SU-DHL-6 (cell line): ENCODE data around the gene CYP4F3.

Experiments
- H2AFZ ChIP-seq: fragments of 200-600 bp; sonication (generic); 2 replicates; pipeline ENCODE4 v1.6.1; 2014; ENCODE audit warnings: low read depth, mild to moderate bottlenecking, moderate library complexity, mixed read lengths, antibody characterized with exemption, low read length; ENCODE audit not compliant: severe bottlenecking
- H3F3A ChIP-seq: fragments of 200-600 bp; shearing (Covaris generic); 2 replicates; pipeline ENCODE4 v1.6.0; 2016; ENCODE audit warnings: antibody characterized with exemption, mild to moderate bottlenecking; ENCODE audit not compliant: insufficient read depth
- H3K27ac ChIP-seq: fragments of 200-600 bp; sonication (generic); 2 replicates; pipeline ENCODE4 v1.5.1; 2016; ENCODE audit warnings: low read depth, mild to moderate bottlenecking, low read length, moderate library complexity, mixed read lengths
- H3K27me3 ChIP-seq: fragments of 200-600 bp; sonication (generic), shearing (Covaris generic); 2 replicates; pipeline ENCODE4 v1.6.0; 2014; ENCODE audit warnings: mild to moderate bottlenecking, low read length
- H3K36me3 ChIP-seq: fragments of 200-600 bp; sonication (generic); 2 replicates; pipeline ENCODE4 v1.6.1; 2014; ENCODE audit warnings: mild to moderate bottlenecking, low read length, mixed read lengths
- H3K4me2 ChIP-seq: fragments of 300-600, 200-600 bp; shearing (Covaris generic), sonication (generic); 2 replicates; pipeline ENCODE4 v1.6.0; 2014; ENCODE audit warnings: low read length, low read depth, mild to moderate bottlenecking; ENCODE audit not compliant: poor library complexity, severe bottlenecking
- H3K4me3 ChIP-seq: fragments of 200-600 bp; sonication (generic); 2 replicates; pipeline ENCODE4 v1.5.1; 2014; ENCODE audit warnings: antibody characterized with exemption, low read length, mild to moderate bottlenecking, mixed read lengths; ENCODE audit not compliant: insufficient read depth, poor library complexity, severe bottlenecking
- H3K79me2 ChIP-seq: fragments of 200-600 bp; sonication (generic); 2 replicates; pipeline ENCODE4 v1.6.1; 2014; ENCODE audit warnings: mild to moderate bottlenecking, low read length, moderate library complexity; ENCODE audit not compliant: insufficient read depth
- H3K9ac ChIP-seq: fragments of 200-600 bp; sonication (generic); 2 replicates; pipeline ENCODE4 v1.7.0; 2014; ENCODE audit warnings: mild to moderate bottlenecking, low read length
- H3K9me2 ChIP-seq: fragments of 200-600 bp; sonication (generic); replicated peaks from 2 replicates; pipeline ENCODE4 v1.6.1; 2014; ENCODE audit warnings: low read length; ENCODE audit not compliant: insufficient read depth
- H3K9me3 ChIP-seq: fragments of 200-600 bp; sonication (generic); 2 replicates; pipeline ENCODE4 v1.6.1; 2014; ENCODE audit warnings: low read length, mixed read lengths; ENCODE audit not compliant: insufficient read depth
- H4K20me1 ChIP-seq: fragments of 200-600 bp; sonication (generic); 2 replicates; pipeline ENCODE4 v1.6.1; 2014; ENCODE audit warnings: low read depth, mild to moderate bottlenecking, antibody characterized with exemption, low read length, moderate library complexity, mixed read lengths
- EZH2phosphoT487 ChIP-seq: fragments of 200-600 bp; sonication (generic), shearing (Covaris generic); conservative IDR thresholded peaks from 2 replicates; pipeline ENCODE4 v1.6.1; 2018; ENCODE audit warnings: mild to moderate bottlenecking, antibody characterized with exemption, low read length, moderate library complexity, mixed read lengths
- TF ChIP-seq, protein P1 (sequence below): fragments of 200-600 bp; sonication (generic); IDR thresholded peaks from one replicate; pipeline ENCODE4 v1.5.1; 2017; ENCODE audit warnings: antibody characterized with exemption, mild to moderate bottlenecking, low read length, moderate library complexity; ENCODE audit not compliant: insufficient read depth, poor library complexity, severe bottlenecking

The CYP4F3 gene

DNA sequence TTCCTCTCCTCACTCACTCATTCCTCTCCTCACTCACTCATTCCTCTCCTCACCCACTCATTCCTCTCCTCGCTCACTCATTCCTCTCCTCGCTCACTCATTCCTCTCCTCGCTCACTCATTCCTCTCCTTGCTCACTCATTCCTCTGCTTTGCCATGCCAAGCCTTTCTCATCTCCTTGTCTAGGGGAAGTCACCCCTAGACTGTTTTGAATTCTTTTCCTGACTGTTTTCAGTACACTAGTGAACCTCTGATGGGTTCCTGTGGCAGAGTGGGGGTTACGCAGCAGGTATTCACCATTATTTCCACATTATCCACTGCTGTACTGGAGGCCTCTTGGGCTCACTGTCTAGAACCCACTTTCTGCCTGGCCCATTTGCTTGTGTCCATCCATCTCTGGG, 24.5 kb upstream of the CYP4F3 start:
- Histone ChIP-seq H3K27me3 (no peaks in the 10 kb centered on the region), H3K36me3 (no peaks in the 10 kb centered on the region), H3K4me3 (no peak overlapping the region), H4K20me1 (no peaks in the 10 kb centered on the region), H3K79me2 (no peaks in the 10 kb centered on the region), H3K9me3 (no peaks in the 10 kb centered on the region), H3K4me2 (no peak overlapping the region), H3K9me2 (no peaks in the 10 kb centered on the region), H2AFZ (no peak overlapping the region), H3K27ac (no peak overlapping the region), H3F3A (no peaks in the 10 kb centered on the region), H3K9ac (no peak overlapping the region)
- no peak for TF ChIP-seq EZH2phosphoT487
- TF ChIP-seq, protein P1, sequence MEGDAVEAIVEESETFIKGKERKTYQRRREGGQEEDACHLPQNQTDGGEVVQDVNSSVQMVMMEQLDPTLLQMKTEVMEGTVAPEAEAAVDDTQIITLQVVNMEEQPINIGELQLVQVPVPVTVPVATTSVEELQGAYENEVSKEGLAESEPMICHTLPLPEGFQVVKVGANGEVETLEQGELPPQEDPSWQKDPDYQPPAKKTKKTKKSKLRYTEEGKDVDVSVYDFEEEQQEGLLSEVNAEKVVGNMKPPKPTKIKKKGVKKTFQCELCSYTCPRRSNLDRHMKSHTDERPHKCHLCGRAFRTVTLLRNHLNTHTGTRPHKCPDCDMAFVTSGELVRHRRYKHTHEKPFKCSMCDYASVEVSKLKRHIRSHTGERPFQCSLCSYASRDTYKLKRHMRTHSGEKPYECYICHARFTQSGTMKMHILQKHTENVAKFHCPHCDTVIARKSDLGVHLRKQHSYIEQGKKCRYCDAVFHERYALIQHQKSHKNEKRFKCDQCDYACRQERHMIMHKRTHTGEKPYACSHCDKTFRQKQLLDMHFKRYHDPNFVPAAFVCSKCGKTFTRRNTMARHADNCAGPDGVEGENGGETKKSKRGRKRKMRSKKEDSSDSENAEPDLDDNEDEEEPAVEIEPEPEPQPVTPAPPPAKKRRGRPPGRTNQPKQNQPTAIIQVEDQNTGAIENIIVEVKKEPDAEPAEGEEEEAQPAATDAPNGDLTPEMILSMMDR: no peak

DNA sequence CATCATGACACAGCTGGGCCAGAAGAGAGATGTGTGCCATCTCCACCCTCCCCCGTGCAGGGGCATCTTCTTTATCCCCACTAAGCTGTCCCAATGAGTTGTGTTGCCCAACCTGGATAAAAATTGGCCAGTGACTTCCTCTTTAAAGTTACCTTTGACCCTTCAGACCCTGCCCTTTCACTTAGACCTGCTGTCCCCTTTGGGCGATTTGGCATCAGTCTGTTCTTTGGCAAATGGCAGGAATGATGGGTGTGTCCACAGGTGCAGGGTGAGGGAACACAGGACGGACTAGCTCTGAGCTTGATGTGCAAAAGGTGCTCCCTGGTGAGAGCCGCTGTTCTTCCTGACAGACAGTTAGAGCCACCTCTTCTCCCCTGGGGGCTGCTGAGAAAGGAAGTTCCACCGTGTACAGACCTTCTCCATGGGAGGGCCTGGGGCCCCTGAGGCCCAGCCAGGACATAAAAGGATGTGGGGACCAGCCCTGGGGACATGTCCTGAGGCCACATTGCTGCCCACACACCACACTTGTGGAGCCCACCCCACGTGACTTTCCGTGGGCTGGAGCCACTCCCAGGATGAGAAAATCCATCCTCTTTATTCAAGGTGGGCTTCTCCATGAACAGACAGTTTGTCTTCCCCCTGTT, 23.9 kb upstream of the CYP4F3 start:
- Histone ChIP-seq H4K20me1 (no peaks in the 10 kb centered on the region), H3K9me3 (no peaks in the 10 kb centered on the region), H3K4me3 (no peak overlapping the region), H3F3A (no peaks in the 10 kb centered on the region), H3K36me3 (no peaks in the 10 kb centered on the region), H3K9me2 (no peaks in the 10 kb centered on the region), H3K27ac (no peak overlapping the region), H3K27me3 (no peaks in the 10 kb centered on the region), H3K9ac (no peak overlapping the region), H2AFZ (no peak overlapping the region), H3K4me2 (no peak overlapping the region), H3K79me2 (no peaks in the 10 kb centered on the region)
- TF ChIP-seq, protein P1: no peak
- TF ChIP-seq EZH2phosphoT487: no peak

DNA sequence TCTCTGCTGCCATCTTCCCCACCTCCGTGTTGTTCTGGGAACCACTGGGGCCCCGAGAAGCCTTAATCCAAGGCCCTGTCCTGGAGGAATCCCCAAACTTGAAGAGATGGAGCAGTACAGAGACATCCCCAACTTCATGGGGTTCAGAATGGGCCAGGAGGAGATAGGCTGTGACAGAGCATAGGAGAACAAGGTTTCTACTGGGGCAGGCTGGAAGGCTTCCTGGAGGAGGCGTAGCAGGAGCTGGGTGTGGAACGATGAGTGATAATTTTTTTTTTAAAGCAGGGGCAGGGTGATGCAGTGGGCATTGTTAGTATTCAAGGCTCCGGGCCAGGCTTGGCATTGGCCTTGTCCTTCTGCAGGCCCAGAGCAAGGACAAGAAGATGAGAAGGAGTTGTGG, 22.4 kb upstream of the CYP4F3 start:
- Histone ChIP-seq H3K9ac (no peak overlapping the region), H3K79me2 (no peaks in the 10 kb centered on the region), H3K27me3 (no peaks in the 10 kb centered on the region), H3K4me3 (no peak overlapping the region), H2AFZ (no peak overlapping the region), H3K36me3 (no peaks in the 10 kb centered on the region), H3K9me3 (no peaks in the 10 kb centered on the region), H4K20me1 (no peaks in the 10 kb centered on the region), H3F3A (no peaks in the 10 kb centered on the region), H3K27ac (no peak overlapping the region), H3K9me2 (no peaks in the 10 kb centered on the region), H3K4me2 (no peak overlapping the region)
- TF ChIP-seq EZH2phosphoT487: no peak
- TF ChIP-seq, protein P1: no peak
